Prostate gland (tissue), 2 donors: ENCODE data around the gene BPIFB2. TPM values are rescaled to one million over a fixed set of nuclear protein-coding genes. Genes with fewer than 3 reads are reported as not detected.
A peak's percentile ranks its signal among the peaks of the same experiment; 100 is the strongest.

Experiments used
- DNase-seq: peaks from one replicate; pipeline ENCODE4 v3.0.0-alpha.2; 2019; ENCODE audit warnings: low spot score
- H3K27ac ChIP-seq, 2 donors: fragments of 200-600 bp; sonication (generic); 2 replicates each; pipeline ENCODE4 v1.5.1; 2017 to 2019
- H3K27me3 ChIP-seq: fragments of 200-600 bp; sonication (generic); replicated peaks from 2 replicates; pipeline ENCODE4 v1.5.1; 2019; ENCODE audit not compliant: insufficient read depth
- H3K36me3 ChIP-seq, 2 donors: fragments of 200-600 bp; sonication (generic); 1 replicate in 1 of 2; 2 replicates in 1 of 2; pipeline versions ENCODE4 v1.5.1 to v1.8.1; 2017 to 2019
- H3K4me1 ChIP-seq: fragments of 200-600 bp; sonication (generic); replicated peaks from 2 replicates; pipeline ENCODE4 v1.5.1; 2019
- H3K4me3 ChIP-seq, 2 donors: fragments of 200-600 bp; sonication (generic); 2 replicates each; pipeline ENCODE4 v1.5.1; 2017 to 2019
- H3K9me3 ChIP-seq: fragments of 200-600 bp; sonication (generic); 2 replicates; pipeline ENCODE4 v1.5.1; 2017
- POLR2A ChIP-seq: fragments of 450-650 bp; IDR thresholded peaks from one replicate; pipeline ENCODE4 v1.6.1; 2016; ENCODE audit warnings: antibody characterized with exemption, mild to moderate bottlenecking
- POLR2AphosphoS5 ChIP-seq: sonication (generic); formaldehyde crosslinking; IDR thresholded peaks from one replicate; pipeline ENCODE4 v1.6.1; 2017; ENCODE audit warnings: antibody characterized with exemption
- WGBS: methylation state at CpG from one replicate; pipeline ENCODE4 v1.1.5; 2018; 5-methylcytosine and 5-hydroxymethylcytosine counted together
- intact Hi-C: fragments of 100-400 bp; cut with DNase I; formaldehyde crosslinking; loops from one replicate; pipeline ENCODE4 v1.14.2; 2022
- total RNA-seq, 2 donors: library from RNA; depleted of rRNA; stranded (reverse); fragments of >200 nt; gene quantifications; one replicate each; pipeline ENCODE4 v1.1.0, GENCODE V29; 2016
- TF ChIP-seq, protein P1 (sequence below), 4 experiments: fragments of 200-600 bp in 2 of 4; fragments of 450-650 bp in 2 of 4; sonication (generic) in 2 of 4; IDR thresholded peaks; 1 replicate in 3 of 4; 2 replicates in 1 of 4; pipeline ENCODE4 v1.5.1; 2016 to 2019; ENCODE audit warnings: antibody characterized with exemption in 4 of 4, mild to moderate bottlenecking in 2 of 4, moderate library complexity in 2 of 4

Gene BPIFB2
- total RNA-seq, 2 donors from 2014 or later = 5.1 TPM; not detected in 1

DNA sequence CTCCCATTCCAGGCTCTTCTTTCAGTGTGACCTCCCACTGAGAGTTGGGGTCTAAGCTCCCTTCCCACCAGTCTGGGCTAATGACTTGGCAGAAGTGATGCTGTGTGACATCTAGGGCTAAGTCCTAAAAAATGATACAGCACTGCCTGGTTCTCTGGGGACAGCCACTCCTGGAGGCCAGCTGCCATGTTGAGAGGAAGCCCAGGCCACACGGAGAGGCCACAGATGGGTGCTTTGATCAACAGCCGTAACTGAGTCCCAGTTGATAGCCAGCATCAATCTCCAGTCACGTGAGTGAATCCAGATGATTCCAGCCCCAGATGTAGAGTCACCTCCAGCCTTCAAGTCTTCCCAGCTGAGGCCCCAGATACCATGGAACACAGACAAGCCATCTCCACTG lies 17.1 kb upstream of the BPIFB2 start:
- TF ChIP-seq, protein P1, sequence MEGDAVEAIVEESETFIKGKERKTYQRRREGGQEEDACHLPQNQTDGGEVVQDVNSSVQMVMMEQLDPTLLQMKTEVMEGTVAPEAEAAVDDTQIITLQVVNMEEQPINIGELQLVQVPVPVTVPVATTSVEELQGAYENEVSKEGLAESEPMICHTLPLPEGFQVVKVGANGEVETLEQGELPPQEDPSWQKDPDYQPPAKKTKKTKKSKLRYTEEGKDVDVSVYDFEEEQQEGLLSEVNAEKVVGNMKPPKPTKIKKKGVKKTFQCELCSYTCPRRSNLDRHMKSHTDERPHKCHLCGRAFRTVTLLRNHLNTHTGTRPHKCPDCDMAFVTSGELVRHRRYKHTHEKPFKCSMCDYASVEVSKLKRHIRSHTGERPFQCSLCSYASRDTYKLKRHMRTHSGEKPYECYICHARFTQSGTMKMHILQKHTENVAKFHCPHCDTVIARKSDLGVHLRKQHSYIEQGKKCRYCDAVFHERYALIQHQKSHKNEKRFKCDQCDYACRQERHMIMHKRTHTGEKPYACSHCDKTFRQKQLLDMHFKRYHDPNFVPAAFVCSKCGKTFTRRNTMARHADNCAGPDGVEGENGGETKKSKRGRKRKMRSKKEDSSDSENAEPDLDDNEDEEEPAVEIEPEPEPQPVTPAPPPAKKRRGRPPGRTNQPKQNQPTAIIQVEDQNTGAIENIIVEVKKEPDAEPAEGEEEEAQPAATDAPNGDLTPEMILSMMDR (IDR thresholded peaks at IDR 0.05) = no peak
- no peak for TF ChIP-seq POLR2AphosphoS5
- no peak for TF ChIP-seq POLR2A
- WGBS = 74% methylated on average over 3 of the region's 3 CpGs
- no peak for DNase-seq
- intact Hi-C loops = no loop called here
- H3K4me1 ChIP-seq = no peaks in the 10 kb centered on the region
- no peak overlapping the region for H3K27ac ChIP-seq
- no peaks in the 10 kb centered on the region for H3K36me3 ChIP-seq
- H3K4me3 ChIP-seq = no peak overlapping the region
- no peaks in the 10 kb centered on the region for H3K27me3 ChIP-seq
- H3K9me3 ChIP-seq = no peaks in the 10 kb centered on the region

GRCh38 chr20:32991383-32991782 lies 16.1 kb upstream of the BPIFB2 start:
- Histone ChIP-seq H3K36me3 (no peaks in the 10 kb centered on the region), H3K4me1 (no peaks in the 10 kb centered on the region), H3K27me3 (no peaks in the 10 kb centered on the region), H3K4me3 (no peak overlapping the region), H3K27ac (no peak overlapping the region), H3K9me3 (no peaks in the 10 kb centered on the region)
- no peak for TF ChIP-seq POLR2AphosphoS5
- no peak for TF ChIP-seq POLR2A
- TF ChIP-seq, protein P1 (IDR thresholded peaks at IDR 0.05) = no peak
- intact Hi-C loops = no loop called here
- no peak for DNase-seq
- WGBS = 51% methylated on average over 3 of the region's 3 CpGs

DNA sequence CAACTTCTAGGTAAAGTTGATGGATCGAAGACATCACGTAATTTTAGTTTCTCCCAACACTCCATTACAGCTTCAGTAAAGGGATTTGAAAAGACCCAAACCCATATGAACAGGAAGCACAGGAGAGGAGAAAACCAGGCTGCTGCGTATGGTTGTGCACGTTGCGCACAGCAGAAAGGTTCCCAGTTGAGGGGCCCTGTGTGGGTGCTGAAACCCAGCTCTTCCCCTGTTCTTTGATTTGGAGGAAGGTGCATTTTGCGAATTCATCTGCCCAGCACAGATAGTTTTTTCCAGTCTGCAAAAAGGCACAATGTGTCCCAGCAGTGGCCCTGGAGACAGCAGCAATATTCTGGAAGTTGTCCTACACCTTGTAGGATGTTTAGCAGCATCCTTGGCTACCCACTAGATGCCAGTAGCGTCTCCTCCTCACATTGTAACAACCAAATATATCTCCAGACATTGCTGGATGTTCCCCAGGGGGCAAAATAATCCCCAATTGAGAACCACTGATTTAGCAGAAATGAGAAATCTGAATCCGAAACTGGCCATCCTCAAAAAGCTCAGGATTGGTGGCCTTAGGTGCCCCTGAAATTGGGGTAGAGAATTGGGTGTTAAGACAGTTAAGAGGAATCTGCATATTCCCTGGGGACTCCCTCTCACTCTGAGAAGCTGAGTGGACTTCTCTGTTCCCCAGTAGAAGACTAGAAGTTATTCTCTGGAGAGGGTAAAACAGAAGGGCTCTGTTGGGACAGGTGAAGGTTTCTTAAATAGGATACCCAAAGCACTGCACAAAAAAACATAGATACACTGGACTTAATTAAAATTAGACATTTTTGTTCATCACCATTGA lies 15.5 kb upstream of the BPIFB2 start:
- DNase-seq = no peak
- WGBS = 80% methylated on average over 8 of the region's 8 CpGs
- Histone ChIP-seq H3K9me3 (no peaks in the 10 kb centered on the region), H3K27me3 (no peaks in the 10 kb centered on the region), H3K4me1 (no peaks in the 10 kb centered on the region), H3K36me3 (no peaks in the 10 kb centered on the region), H3K4me3 (no peak overlapping the region), H3K27ac (no peak overlapping the region)
- TF ChIP-seq POLR2AphosphoS5 (no peak), POLR2A (no peak)
- TF ChIP-seq, protein P1 (IDR thresholded peaks at IDR 0.05) = no peak
- intact Hi-C loops = no loop called here

DNA sequence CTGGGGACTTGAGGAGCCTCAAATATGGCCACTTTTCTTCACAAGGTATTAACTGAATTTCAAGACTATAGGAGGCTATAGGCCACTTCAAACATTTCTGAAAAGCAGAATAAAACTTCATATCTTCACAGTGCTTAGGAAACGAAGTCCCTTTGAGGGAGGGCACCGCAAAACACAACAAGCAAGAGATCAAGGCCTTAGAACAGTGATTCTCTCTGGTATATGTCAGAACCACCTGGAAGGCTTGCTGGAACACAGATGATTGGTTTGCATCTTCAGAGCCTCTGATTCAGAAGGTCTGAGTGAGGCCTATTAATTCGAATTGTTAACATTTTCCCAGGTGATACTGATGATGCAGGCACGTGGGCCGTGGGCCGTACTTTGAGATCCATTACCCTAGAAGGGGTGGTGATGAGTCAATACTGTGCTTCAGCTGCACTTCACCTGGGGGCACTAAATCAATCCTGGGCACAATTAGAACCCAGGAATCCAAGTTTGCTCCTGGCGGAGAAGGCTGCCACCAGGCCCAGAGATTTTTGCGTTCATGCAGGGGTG lies 13.9 kb upstream of the BPIFB2 start:
- WGBS = 82% methylated on average over 8 of the region's 8 CpGs
- no peaks in the 10 kb centered on the region for H3K9me3 ChIP-seq
- no peak overlapping the region for H3K27ac ChIP-seq
- no peaks in the 10 kb centered on the region for H3K4me1 ChIP-seq
- no peak for DNase-seq
- intact Hi-C loops = no loop called here
- TF ChIP-seq POLR2A = no peak
- no peak for TF ChIP-seq POLR2AphosphoS5
- TF ChIP-seq, protein P1 (IDR thresholded peaks at IDR 0.05) = no peak
- no peak overlapping the region for H3K4me3 ChIP-seq
- no peaks in the 10 kb centered on the region for H3K36me3 ChIP-seq
- H3K27me3 ChIP-seq = no peaks in the 10 kb centered on the region

- Histone ChIP-seq H3K4me3 (no peak overlapping the region), H3K9me3 (no peaks in the 10 kb centered on the region), H3K27me3 (no peaks in the 10 kb centered on the region), H3K4me1 (no peaks in the 10 kb centered on the region), H3K27ac (no peak overlapping the region), H3K36me3 (no peaks in the 10 kb centered on the region)
- DNase-seq = no peak
- intact Hi-C loops = no loop called here
- no peak for TF ChIP-seq POLR2A
- TF ChIP-seq, protein P1 (IDR thresholded peaks at IDR 0.05) = peak in 2 of 4 experiments; percentile 11 to 15
Measured at GRCh38 chr20:32995802-32996201, 11.7 kb upstream of the BPIFB2 start.
